Measurements from ENCODE around the gene CREB3L2.

CREB3L2 gene

DNA sequence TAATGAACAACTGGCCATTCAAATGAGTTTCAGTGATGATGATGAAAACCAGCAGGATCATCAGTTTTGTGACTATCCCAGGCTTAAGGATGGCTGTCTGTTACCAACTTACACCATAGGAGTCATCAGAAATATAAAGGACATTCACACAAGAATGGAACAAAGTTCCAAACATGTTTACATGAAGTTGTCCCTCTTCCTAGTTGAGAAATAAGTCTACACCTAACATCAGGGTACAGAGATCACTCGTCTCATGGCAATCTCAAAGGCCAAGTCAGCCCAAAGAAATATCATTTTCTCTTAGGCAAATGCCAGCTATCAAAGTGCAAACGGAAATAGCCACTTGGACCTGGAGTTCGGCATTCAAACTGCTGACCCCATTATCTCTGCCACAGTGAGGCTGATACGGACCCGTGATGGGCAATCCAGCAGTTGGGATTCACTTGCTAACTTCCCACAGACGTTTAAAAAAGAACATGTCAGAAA is 53.0 kb downstream of the CREB3L2 start:
- no peak for DNase-seq

DNA sequence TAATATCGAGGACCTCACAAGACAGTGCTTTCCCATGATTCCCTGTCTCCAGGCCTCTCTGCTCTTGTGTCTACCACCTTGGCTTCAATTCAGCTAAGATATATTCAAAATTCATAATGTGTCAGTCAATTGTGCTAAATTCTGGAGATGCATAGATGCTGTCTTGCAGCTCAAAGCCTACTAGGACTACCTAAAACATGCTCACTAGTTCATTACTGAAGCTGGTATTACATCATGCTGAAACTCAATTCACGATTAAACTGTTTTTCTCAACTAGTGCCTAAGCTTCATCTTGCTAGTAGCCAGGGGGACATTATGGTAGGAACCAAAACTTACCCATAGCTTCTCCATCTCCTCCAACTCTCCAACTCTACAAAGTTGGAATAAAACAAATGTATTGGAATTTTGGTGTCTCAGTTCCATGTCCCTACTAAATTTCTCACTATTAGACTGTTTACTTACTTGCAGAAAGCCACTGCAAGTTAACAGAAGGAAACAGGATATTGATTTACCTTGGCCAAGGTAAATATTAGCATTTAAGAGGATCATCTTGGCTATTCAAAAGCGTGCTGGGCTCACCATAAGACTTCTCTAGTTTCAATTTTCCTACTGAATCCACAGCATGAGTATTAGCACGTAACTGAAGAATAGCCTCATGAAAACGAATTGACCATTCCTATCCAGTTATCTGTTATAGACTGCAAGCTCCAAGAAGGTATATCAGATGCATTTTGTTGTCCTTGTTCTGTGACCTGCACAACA is 53.6 kb downstream of the CREB3L2 start:
- DNase-seq, result no peak

DNA sequence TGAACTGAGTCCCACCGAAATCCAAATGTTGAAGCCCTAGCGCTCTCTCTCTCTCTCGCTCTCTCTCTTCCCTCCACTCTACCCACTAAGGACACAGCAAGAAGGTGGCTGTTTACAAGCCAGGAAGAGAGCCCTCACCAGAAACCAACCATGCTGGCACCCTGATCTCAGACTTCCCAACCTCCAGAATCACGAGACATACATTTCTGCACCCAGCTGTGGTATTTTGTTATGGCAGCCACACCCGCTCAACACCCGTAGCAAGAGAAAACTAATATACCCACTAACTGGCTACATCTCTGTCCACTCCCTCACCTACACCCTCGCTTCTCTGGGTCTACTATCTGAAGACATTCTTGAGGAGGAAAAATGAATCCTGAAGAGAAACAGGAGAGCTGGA is 54.8 kb downstream of the CREB3L2 start:
- DNase-seq, result no peak

DNA sequence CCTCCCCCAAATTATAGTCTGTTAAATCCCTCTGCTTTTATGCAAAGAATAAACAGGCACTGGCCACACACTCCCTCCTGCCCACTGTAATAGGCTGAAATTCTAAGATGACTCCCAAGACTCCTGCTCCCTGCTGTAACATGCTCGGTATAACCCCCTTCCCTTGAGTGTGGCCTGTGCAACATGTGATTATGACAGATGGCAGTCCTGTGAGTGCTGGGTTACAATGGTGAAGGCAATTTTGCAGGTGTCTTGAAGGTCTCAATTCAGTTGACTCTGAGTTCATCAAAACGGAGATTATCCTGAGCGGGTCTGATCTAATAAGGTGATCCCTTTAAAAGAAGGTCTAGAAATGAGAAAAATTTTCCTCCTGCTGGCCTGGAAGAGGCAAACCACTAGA is 55.9 kb downstream of the CREB3L2 start:
- no peak for DNase-seq

DNA sequence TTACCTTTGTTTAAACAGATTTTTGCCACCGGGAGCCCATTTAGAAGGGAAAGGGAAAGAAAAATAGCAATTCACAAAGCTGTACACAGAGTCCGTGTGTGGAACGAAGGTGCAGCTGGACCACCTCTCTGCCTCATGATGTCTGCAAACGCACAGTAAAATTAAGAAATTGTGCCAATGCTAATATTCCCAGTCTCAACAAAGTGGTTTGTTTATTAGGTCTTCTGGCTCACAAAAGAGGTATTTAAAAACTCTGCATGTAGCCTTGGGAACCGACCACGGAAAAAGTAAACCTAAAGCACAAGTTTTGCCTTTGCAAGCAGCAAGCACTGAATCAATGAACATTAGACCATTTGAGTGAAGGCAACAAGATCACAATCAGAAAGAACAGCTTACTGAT is 57.7 kb downstream of the CREB3L2 start:
- no peak for DNase-seq

DNA sequence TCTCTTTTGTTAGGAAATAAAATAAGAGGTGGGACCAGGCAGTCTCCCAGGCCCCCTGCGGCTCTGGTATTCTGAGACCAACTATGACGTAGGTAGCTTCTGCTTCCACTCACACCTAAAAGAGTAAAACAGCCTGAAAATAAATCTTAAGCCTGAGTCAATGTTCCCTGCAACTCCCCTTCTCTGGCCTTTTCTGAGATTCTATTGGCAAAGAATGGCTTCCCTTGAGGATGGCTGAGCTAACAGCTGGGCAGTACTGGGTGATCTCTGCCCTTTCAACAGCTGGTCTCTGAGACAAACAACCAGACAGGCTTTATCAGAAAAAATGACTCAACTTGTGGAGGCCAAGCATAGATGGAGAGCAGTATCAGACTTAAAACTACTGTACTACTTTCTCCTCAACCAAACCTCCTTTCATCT is 58.7 kb downstream of the CREB3L2 start:
- DNase-seq, result no peak

DNA sequence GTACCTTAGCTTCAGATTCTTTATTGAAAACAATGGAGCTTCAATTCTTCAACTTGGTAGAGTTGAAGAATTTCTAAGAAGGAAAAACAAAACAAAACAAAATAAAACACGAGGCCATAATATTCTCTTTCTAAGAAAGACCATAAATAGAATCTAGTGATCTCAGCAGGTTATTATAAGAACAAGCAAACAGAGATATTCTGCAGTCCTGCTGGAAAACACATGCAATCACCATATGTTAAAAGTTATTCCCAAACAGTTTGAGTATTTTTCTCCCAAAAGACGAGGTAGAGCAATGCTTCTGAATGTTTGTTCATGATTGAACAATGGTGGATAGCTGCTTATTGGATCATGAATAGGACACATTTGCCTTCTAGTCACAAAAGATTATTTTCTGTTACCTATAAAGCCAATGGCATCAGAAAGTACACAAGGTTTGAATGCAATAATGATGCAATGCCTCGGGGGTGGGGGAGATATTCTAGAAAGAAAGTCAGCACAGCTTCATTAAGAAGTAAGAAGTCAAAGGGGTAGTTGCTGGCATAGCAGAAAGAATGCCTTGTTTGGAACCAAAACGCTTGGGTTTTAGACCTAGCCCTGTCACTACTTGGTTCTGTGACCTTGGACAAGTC is 59.3 kb downstream of the CREB3L2 start:
- no peak for DNase-seq

DNA sequence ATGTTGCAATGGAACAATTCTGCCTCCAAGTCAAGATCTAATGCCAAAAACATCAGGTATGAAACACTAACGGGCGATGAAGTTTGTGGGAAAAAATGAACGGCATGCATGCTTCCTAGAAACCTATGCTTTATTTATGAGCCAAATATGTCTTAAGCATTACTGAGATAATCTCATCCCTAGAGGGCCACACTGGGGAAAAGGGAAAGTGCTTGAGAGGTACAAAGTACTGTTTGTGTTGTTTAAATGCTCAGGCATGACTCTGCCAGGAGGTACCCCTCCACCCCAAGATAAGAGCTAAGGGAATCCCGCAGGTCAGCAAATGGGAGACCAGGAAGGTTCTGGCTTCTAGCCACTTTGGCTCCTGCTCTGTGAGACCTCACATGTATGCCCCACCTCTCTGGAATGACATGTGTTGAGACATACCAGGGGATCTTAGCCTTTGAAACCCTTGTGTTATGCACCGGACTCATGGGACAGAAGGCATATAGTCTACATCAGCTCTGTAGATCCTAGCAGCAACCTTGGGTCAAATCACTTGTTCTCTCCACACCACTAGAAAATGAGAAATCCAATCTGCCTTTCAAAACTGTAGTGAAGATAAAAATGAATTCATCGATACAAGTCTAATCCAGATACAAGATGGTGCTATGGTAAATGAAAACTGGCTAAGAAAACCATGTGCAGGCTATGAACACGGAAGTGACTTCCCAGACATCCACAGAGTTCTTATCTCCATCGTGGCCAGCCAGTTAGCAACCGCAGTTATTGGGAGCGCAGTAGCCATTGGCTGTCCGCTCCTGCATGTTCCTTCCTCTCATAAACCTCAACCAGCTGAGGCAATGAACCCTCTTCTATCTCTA is 61.0 kb downstream of the CREB3L2 start:
- DNase-seq, result no peak

DNA sequence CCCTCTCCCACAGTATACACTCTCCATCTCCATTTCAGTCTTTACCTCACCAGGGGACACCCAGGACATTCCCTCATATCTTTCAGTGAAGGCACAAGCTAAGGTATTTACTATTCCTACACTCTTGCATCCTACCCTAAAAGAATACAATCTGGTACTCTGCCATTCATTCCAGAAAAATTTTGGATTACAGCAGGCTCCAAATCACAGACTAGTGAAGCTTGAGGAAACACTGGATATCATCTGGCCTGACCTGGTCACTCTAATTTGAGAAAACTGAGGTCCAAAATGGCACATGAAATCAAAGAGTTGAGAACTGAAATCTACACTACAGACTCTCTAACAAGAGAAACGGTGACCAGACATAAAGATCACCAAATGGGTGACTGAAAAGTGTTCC is 61.7 kb downstream of the CREB3L2 start:
- DNase-seq, result no peak

DNA sequence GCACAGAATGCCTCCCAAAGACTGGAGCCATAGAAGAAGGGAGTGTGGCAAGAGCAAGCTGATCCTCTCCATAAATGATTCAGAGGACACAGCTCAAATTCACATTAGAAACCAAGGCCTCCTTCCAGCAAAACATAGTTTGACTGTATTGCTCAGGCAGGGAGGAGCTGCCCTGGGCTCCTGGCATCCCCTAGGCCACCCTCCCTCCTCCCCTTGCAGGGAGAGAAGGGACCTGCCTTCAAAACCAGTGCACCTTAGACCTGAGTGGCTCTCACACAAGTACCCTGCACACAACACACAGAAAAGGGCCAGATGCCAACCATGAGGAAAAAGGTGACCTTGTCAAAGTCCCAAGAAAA is 64.7 kb downstream of the CREB3L2 start:
- no peak for DNase-seq

DNA sequence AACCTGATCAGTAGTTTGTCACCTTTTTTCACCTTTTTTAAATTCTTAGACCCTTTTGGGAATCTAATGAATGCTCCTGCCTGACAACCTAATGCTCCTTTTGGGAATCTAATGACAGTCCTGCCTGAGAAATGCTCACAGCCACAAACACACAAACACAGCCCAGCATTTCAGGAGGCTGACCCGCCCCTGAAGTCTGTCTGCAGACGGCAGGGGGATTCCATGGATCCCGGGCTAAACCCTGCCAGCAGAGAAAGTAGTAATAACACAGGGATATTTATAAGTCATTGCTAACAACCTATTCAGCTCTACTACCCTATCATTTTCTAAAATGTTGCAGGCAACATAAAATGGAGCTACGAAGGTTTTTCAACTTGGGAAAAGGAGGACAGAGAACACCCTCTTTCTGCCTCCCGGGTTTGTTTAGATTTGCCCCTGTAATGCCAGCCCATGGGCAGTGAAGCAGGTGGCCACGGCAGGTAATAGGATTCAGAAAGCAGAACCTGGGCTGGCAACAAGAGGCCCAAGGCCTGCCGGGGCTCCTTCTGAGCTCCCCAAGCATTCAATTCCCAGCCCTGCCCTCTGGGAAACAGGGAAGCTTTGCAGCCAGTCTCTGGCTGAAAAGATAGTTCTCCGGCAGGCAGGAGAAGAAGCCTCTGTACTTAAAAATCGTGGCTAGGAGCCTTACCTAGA is 65.2 kb downstream of the CREB3L2 start:
- DNase-seq, result no peak

DNA sequence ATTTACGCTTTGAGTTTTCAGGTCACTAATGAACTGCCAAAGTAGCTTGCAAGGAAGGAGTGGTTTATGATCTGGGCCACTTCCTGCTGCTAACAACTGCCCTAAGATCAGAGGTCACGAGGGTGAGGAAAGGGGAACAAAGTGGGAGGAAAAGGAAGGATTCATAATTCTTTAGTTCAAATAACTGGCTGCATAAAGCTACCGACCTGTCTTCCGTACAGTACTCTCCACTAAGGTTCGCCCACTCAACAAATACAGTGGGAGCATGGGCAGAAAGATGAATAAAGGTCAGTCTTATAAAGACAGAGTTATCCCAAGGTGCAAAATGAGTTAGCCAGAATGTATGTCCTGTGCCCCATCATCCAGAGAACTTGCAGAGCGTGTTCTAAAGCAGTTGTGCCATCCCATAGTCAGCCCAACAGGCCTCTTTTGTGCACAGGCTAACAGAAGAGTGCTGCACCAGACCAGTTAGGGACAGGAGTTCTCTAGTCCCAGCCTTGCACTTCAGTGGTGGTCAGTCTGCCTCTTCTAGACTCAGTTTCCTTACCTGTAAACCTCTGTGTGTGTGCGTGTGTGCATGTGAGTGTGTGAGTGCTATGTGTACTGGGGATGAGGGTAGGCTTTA is 65.9 kb downstream of the CREB3L2 start:
- no peak for DNase-seq

DNA sequence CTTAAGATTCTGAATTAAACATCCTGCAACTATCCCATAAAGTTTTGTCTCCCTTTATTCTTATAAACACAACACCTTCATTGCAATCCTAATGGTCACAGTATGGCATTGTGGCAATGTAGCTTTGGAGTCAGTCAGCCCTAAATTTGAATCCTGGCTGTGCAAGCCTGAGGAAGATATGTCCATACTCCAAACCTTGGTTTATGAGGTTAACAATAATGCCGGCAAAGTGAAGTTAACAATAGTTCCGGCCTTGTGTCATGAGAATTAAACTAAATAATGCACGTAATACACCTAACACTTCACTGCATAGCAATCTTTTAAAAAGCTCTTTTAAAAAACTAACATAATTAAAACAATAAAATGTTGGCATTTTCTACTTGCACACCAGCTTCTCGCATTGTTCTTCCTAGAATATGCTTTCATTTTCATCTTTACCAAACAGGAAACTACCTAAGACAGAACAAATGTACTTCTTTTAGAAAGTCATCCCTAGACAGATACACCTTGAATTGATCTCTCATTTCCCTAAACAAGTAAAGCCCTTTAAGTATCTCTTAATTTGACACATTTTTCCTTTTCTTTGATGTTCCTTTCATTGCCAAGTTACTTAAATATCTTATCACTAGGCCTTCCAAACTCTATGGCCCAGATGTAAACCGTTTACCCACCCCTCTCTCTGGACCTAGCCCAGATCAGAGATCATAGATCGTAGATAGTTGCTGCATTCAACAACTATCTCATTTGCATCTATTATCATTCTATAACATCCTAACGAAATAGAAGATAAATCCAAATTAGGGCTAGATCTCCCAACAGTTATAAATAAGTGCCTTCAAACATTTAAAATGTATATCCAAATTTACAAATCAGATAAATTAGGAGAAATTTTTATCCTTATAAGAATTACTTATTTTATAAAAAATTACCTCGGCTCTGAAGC is 66.7 kb downstream of the CREB3L2 start:
- DNase-seq, result no peak

DNA sequence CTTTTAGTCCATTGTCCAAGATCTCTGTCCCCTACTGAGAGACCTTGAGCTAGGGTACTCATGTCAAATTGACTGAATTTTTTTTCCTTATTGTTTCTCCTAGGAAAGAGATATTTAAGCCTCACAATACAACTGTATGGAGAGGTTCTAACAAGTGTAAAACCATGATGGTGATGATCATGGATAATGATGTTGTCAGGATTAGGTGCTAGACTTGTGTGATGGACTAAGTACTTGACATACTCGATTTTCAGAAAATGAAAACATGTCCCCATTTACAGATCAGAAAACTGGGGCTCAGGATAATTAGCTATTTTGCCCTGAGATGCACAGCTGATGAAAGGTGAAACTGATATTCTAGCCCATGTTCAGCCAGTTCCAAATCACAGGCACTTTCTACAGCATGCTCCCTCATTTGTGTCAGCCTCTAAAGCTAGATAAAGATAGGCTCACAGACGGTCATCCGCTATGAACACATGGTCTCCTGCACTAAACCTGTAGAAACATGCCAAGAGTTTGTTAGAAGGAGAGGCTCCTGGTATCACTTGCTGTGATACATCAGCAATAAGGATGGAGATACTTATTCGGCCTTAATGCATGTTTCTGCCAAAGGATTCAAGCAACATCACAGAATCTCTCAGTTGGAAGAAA is 67.6 kb downstream of the CREB3L2 start:
- DNase-seq, result no peak

DNA sequence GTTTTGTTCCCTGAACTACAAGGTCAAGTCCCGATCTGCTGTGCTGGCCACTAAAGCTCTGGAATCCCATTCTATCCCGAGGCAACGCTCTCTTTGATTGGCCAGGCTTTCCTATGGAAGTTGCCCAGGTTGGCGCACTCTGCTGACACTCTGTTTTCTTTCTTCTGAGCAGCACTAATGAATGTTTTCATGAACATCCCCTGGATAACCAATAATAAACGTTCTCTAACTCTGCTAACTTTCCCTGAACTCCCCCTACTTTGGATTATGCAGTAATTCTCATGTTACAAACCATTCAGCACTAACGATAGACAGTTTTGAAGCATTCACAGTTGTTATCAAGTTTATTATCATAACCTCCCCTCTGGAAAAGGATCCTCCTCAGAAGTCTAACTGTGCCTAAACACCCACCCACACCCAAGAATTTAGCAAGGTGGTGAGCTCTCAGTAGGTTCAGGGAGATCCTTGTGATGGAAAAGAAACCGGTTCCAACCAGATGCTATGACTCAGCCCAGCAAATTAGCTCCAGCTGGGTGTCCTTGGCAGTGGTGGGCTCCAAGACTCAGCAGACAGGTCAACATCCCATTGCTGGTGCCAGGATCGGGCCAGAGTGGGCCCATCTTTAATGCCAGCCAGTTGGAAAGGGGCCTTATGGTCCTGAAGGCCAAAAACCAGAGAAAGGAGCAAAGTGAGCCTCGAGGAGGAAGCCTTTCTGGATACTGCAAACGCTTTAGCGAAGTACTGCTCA is 68.4 kb downstream of the CREB3L2 start:
- no peak for DNase-seq

DNA sequence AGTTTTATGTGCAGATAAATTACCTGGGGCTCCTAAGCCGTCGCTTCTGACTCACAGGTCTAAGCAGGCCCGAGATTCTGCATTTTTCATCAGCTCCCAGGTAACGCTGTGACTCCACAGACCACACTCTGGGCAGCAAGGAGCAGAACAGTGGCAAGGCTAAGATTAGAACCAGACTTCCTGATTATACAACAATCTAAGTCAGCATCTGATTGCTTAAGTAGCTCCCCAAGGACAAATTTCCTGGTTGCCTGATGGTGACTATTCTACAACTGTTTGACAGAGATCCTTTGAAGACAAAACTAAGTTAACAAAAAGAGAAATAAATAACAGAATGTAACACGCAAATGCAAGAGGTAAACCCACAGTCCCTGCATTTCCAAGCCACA is 69.0 kb downstream of the CREB3L2 start:
- no peak for DNase-seq

DNA sequence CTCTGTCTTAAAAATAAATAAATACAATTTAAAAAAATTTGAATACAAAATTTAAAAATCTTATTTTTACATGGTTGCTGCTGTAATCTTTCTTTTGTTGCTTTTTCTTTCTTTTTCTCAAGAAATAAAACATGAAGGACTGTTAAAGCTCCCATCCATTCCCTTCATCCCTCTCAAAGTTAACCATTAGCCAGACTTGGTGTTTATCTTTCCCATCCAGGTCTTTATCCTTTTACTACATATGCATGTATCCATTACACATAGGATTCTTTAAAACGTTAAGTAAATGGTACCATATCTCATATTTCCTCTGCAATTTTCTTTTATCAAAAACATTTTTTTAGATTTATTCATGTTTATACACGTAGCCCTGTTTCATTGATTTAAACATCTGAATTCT is 70.1 kb downstream of the CREB3L2 start:
- no peak for DNase-seq

DNA sequence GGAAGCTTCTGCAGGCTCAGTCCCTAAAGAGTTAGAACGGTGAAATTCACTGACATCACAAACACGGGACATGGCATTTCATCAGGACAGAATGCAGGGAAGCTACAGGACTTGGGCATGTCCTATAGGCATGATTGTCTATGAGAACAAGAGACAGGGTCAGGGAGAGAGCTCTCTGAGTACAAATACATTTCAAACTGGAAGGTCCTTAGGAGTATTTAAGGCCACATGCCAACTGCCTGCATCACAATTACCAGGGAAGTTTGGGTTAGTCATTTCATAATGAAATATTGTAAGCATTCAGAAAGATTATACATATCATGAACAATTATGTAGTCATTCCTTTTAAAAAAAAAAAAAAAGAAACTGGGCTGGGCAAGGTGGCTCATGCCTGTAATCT is 71.3 kb downstream of the CREB3L2 start:
- DNase-seq, result no peak

DNA sequence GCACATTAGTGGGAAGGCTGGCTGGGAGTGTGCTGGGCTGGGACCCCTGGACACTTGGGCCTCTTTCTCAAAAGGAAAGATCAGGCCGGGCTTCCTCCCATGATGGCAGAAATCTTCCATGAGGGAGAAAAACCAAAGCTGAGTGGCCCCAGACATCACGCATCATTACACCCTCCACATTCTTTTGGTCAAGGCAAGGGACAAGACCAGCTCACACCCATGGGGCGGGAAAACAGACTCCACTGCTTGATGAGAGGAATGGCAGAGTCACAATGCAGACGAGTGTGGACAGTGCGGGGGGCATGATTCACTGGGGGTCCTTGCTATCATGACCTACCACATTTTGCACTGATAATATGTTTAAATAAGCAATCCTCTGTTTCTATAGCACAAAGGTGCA is 73.3 kb downstream of the CREB3L2 start:
- DNase-seq, result no peak

DNA sequence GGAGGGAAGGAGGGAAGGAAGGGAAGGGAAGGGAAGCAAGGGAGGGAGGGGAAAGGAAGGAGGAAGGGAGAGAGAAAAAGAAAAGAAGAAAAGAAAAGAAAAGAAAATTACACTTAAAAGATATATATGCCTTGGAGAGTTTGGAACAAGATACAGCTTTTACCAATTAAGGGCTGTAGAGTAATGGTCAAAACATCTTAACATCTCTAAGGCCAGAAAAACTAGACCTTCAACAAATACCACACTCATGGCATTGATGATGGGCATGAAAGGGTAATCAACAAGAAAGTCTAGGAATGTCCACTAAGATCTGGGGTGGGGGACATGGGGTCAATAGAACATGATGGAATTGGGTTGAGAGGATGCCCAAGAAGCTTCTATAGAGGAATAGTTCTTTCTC is 74.5 kb downstream of the CREB3L2 start:
- no peak for DNase-seq

Measured in GOT3 (cell line).